SW 1271 (cell line): Measurements from ENCODE around the gene GLUL.
"Not testable (repeated sequence)": the region's sequence is repeated elsewhere in the genome, so short reads cannot be mapped to it uniquely, and the experiment has no call there.

Experiments used
- DNase-seq, 2 experiments: peaks; one replicate each; lab custom pipeline; 2025; lab: John Stamatoyannopoulos, UW

GLUL gene

DNA sequence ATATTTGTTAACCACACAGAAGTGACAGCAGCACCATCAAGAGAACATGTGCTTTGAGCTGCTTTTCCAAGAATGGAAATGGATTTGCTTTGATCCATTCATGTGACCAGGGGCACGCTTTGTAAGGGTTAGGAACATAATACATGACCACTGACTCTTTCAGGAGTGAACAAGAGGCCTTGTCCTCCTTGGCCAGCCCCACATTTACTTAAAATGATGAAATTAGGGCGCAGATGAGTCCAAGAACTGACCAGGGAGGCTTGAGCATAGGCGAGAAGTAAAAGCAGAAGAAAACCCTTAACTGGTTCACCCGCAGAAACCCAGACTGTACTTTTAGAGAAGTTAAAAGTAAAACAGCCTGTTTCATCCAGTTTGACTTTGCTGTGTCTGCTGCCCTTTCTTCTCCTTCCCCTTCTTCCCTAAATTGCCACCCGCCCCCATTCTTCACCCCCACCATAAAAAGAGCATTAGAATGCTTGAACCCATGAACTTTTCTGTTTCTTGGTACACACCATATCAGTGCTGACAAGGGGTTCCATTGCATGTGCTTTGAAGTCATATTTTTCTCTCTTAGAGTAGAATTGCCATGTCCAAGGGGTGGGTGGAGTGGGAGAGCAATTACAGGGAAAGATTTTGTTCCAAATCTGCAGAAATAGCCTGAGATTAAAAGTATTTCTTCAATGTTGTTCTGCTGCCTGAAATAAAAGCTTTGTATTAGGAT lies 2.6 kb upstream of the GLUL start:
- no peak for DNase-seq

DNA sequence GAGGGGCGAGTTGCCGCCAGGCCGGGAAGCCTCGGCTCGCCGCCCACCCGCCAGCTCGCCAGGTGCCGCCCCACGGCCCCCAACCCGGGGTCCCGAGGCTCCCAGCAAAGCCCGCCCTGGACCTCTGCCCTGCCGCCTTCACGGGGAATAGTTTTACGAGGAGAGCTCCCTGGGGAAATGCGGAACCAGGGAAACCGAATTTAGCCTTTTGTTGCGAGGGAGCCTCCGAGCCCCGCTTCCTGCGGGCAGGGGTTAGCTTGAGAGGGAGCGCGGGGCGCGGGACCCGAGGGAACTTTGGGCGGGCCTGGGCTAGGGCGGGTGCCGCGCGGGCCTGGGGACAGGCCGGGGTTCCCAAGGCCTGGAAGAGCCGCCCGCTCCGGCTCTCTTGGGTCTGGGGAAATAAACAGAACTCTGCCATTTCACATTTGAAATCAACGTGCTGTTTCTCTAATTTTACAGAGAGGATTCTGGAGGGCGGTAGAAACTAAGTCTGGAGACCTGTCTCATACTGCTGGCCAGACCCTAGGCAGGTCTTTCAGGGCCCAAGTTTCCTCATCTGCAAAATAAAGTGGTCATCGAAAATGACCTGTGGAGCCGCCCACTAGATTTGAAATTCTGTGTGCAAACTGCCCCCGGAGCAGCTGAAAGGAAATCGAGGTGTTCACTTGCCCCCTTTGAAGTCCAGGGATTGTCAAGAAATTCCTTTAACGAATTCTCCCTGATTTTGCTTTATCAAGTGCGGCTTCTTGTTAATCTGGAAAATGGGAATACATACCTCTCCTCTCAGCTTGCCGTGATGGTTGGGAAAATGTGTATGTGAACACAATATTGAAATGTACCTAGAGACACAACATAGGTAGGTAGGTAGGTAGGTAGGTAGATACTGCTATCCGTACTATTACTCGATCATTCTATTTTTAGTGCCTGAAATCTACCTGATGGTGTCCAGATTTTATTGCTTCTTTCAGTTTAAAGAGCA lies 749 bp upstream of the GLUL start:
- no peak for DNase-seq

DNA sequence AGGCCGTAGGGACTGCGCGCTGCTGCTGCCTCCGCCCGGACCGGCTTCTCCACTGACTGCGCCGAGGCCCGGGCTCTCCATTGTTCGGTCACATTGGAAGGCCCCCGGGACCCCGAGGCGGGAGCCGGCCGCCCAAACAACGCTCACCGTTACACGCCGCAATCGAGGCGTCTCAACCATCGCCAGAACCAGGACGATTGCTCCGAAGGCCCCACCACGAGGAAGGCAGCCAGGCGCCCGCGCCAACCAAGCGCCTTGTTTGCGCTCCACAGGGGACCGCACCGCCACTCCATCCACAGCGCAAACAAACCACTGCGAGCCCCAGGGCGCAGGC lies 595 bp downstream of the GLUL start:
- DNase-seq, result no peak

DNA sequence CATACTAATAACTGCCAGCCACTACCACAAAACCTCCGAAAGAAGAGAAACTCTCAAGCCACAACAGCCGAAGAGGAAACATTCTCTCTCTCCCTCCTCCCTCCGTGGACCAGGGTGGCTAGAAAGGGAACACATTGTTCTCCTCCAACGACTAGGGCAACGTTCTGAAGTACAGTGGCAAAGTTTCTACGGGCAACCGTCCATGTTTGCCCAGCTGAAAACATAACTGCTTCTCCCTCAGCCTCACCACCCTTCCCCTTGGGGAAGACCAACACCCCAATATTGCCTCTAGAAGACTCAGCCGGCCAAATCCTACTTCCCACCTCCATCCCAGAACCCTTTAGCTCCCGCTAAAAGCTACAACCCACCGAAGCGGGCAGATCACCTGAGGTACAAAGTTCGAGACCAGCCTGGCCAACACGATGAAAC lies 2.0 kb downstream of the GLUL start:
- DNase-seq, result no peak

DNA sequence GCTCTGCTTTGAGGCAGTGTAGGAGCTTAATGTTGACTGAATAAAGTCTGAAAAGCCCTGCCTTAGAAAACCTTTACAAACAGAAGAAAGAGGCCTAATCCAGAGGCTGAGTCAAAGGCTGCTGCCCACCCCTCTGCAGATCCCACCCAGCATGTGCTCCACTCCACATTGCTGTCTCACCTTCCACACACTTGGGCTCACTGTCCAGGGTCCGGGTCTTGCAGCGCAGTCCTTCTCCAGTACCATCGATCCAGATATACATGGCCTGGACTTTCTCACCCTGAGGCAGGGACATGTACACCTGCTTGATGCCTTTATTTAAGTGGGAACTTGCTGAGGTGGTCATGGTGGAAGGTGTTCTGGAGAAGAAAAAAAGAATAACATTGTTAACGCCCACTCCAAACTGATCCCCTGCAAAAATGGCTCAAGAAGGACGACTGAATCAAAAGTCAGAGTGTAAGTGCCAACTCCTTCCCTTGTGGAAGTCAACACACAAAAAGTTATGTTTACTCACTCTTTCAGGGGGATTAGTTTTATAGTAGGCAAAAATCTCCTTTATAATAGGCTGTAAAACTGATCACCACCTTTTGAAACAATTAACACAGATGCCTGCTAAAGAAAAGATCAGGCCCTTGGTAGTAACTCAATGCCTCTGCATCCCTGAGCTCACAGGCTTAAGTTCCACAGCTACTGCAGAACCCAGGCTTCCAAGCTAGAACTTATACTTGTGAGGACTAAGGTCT lies 3.0 kb downstream of the GLUL start:
- DNase-seq, result no peak

DNA sequence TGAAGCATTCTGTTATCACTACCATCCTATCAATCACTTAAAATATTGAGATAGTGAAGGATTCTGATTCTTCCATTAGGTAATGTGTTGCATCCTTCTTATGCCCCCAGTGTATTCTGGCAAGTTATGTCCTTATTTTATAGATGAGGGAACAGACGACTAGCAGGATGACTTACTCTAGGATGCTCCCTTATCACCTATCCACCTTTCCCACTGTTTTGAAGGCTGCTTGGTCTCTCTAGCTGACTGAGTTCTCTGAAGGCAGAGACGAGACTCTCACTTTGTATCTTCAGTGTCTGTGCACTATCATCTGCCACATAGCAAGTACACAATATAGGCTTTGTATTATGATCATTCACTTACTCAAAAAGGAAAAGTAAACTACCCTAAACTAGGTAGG lies 4.0 kb downstream of the GLUL start:
- DNase-seq, result no peak

DNA sequence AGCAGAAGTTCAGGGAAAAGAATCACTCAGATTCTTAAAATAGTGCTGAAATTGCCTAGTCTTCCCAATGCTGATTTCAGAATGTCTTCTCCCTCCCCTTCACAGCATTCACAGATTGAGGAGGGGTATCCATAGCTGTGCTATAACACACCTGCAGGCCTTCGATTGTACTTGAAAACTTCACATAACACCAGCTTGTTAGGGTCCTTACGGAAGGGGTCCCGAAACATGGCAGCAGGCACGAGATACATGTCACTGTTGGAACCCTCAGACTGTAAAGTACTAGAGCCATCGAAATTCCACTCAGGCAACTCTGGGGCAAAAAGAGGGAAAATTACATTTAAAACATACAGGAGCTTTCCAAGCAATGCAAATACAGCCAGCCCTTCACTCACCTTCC lies 4.6 kb downstream of the GLUL start:
- DNase-seq, result no peak

DNA sequence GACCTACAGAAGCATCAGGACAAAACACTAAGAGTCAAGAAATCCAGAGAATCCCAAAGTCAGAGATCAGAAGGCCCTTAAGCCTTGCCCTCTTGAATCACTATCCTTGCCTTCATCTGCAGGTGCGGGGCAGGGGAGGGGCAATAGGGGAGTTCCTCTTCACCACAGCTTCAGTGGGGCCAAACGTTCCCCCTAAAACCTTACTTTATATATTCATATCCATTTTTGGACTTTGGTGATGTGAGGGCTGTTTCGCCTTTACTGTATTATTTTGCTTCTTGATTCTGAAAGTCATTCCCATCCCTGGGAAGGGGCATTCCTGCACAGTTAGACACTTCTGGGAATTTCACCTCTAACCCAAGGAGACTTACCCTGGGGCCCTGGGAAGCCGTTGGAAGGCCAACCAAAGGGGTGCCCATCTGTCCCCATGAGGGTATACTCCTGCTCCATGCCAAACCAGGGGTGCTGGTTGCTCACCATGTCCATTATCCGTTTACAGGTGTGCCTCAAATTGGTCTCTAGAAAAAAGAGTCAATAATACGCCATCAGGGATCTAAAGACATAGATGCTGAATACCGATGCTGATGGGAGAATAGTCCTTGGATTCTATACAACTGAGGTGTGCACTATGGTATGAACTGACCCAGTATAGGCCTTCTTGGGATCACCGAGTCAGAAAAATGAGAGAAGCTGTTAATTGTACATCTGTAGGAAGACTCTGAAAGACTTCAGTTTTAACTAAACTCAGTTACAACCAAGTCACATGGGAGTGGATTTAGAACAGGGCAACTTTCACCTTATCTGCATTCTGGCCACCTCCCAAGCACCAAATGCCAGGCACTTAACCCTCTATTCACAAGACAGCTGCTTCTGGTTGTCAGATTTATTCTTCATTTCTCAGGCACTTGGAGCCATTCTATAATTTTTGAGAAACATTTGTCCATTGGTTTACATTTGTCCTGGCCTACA lies 5.4 kb downstream of the GLUL start:
- DNase-seq, result no peak

DNA sequence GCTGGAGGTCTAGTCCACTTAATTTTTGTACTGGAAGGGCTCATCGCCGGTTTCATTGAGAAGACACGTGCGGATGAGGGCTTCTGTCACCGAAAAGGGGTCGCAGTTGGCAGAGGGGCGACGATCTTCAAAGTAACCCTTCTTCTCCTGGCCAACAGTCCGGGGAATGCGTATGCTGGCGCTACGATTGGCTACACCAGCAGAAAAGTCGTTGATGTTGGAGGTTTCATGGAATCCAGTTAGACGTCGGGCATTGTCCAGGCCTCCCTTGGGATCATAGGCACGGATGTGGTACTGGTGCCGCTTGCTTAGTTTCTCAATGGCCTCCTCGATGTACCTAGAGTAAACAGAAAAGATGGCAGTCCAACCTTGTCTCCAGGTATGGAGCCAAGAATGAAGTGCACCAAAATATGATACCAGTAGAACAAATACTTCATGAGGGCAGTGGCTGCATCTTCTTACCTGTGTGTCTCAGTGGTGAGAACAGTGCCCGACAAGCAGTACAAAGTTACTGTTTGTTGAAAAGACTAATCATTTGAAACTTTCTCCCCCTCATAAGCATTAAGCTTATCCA lies 7.1 kb downstream of the GLUL start:
- no peak for DNase-seq

DNA sequence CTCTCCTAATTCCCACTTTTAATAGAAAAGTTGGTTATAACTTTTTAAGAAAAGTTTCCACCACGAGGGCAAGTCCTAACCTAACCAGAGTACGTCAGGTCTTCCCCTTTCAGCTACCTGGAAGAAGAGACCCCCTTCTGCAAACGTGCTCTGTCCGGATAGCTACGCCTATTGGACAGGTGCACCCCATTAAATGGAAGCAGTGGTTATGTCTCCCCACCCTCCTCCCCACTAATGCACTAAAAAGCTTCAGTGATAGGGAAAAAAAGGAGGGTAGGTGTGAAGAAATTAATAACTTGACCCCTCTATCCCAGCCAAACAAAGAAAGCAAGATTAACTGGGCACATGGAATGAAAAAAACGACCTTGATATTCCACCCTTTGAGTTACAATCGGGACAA lies 7.7 kb downstream of the GLUL start:
- DNase-seq, result no peak

DNA sequence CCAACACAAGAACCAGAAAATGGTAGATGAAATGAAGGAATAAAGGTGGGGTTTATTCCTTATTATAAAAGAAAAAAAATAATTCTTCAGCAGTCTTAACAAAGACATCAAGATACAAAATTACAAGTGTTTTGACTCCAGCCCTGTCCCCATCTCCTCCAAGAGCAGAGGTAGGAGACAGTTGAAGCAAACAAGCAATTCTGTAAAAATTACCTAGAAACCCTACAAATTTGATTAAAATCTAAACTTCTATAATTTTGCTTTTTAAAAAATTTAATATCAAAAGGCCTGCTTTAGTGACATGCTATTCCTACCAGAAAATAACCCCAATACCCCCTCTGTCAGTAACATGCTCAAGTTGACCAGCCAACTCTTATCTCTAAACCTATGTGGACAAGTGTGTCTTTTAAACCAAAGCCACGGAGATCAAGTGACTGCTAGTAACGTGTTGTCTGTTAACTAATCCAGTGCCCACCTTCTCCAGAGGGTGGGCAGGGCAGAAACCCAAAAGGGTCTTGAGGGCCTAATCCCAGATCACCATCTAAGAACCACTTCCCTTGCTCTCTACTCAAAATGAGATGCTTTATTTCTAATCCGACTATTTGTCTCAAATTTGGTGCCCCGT lies 8.4 kb downstream of the GLUL start:
- no peak for DNase-seq

DNA sequence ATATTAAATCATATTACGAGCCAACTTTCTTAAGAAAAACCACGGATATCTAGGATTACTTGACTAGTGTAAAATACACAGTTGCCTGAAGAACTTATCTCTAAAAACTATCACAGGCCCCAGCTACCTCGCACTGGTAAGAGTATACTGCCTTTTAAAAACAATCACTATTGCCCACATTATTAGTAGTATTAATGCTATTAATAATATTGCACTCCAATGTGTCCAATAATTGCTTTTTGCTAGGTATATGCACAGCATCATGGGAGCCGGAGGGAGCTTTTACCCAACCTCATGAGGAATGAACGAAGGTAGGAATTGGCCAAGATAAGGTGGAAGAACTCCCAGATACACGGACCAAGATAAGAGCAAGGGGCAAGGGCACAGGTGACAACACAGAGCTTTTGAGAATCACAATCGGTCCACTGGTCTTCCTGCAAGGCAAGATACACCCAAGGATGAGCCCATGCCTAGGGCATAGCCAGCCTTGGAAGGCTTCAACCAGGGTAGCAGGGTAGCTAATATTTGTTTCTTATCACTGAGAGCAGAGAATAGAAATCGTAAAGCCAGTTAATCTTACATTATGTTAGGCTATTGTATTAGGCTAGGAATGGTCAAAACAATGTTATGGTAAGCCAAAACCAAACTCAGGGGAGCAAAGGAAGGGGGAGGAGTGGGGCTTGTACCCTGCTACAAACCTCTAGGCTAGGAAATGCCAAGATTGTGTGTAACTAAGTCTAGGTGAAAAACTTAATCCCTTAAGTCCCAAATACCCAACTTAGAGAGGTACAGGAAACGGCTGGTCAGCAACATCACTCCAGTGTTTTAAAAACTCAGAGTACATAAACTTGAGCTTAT lies 9.4 kb downstream of the GLUL start:
- DNase-seq, result no peak

DNA sequence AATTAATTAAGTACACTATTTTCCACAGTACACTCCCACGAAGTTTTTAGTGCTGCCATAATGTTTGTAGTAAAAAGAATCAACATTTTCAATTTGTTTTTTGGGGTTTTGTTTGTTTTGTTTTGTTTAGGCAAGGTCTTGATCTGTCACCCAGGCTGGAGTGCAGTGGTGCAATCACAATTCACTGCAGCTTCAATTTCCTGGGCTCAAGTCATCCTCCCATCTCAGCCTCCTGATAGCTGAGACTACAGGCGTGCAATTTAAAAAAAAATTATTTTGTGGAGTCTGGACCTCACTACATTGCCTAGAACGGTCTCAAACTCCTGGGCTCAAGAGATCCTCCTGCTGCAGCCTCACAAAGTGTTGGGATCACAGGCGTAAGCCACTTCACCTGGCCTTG lies 11.4 kb downstream of the GLUL start:
- no peak for DNase-seq

DNA sequence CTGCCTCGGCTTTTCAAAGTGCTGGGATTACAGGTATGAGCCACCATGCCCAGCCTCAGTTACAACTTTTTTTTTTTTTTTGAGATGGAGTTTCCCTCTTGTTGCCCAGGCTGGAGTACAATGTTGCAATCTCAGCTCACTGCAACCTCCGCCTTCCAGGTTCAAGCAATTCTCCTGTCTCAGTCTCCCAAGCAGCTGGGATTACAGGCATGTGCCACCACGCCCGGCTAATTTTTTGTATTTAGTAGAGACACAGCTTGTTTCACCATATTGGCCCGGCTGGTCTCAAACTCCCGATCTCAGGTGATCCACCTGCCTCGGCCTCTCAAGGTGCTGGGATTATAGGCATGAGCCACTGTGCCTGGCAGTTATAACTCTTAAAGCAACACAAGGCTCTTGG lies 11.8 kb downstream of the GLUL start:
- not testable (repeated sequence) for DNase-seq

DNA sequence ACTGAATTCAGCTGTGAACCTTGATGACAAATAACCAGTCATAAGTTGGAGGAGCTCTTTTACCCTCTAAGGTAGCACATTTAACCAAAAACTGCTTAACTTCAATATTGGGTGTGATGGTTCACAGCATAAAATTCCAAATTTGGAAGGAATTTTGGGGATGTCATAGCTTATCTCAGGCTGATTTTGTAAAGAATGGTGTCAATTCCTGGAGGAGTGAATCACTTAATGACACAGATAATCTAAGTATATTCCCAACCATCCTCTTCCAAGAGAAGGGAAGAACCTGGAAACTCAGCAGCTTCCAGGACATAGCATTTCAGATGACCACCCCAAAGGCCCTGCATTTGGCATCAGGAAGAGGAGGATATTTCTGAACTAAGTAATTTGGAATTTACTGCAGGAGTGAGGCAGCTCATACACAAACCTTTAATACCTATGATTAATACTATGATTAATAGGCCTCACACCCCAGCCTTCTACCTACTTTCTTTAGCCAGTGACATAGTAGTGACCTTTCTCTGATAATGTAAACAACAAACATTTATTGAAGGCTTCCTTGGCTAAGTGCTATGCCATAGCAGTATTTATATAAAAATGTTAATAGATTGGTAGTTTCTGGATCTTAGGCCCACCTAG lies 14.5 kb downstream of the GLUL start:
- DNase-seq, result no peak

DNA sequence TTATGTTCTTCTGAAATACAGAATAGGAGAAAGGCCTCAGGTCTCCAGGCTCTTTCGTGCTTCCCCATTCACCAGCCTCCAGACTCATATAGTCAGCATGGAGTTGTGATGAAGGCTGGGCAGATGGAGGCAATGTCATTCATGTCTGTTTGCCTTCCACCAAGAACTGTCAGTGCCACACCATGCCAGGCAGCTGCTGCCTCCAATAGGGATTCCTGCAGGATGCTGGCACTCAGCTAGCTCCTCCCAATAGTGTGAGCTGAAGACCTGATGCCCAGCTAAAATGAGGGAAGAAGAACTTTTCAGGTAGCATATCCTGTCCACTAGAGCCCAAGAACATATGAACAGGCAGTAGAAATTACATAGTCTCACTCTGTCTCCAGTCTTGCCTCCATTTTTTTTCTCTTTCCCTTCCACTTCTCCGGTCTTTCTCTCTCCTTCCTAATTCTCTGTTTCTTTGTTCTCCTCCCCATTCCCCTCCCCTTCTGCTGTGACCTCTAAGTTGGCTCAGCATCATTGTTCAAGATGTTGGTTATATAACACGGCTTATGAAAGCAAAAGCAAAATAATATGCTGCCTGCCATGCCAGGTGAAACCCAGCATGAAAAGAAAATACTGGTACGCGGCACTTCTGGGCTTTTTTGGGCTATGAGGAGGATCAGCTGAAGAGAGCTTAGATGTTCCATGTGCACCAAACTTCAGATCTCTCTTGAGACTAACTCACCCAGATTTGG lies 17.3 kb downstream of the GLUL start:
- DNase-seq, result no peak

DNA sequence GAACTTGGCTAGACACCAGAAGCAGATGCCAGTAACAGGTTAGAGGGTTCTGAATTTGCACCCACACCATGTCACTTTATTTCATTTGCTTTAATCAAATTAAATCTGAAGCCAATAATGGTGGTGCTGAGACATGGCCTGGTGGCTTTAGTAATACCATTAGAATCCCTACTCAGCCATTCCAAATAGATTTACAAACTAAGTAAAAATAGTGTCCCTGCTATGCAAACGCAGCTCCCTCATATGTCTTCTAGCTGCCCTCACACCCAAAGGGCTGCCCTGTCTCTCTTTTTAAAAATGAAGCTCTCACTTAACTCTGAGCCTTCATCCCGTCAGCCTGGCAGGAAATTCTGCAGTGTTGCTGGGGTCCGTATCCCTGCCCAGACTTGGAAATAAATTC lies 21.1 kb downstream of the GLUL start:
- no peak for DNase-seq

DNA sequence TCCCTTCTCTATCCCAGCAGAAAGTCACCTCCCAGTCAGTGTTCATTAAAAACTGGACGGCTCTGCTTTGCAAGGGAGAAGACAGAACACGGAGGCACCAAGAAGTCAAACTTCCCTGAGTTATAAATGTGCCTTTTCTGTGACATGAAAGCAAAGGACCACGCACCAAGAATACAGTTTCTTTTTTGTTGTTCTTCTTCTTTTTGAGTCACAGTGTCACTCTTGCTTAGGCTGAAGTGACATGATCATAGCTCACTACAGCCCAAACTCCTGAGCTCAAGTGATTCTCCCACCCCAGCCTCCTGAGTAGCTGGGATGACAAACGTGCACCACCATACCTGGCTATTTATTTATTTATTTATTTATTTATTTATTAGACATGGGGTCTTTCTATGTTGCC lies 22.7 kb downstream of the GLUL start:
- no peak for DNase-seq

DNA sequence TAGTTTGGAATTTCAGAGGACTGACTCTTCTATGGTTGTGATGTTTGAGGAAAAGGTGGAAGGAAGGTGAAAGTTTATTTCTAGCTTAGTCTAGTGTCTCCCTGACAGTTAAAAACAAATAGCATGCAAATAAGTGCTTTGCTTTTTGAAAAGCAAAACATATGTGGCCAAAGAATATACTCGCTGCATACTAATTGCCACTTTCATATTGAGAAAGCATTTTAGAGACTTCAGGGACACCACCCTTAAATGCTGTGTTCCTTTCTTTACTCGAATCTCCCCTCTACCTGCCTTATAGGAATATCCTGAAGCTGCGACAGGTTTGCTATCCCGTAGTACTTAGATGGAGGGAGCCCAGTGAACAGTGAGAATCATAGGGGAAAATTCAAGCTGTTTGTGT lies 23.2 kb downstream of the GLUL start:
- no peak for DNase-seq
